Skin epidermis (tissue), 12 donors: ENCODE results near the gene ACVR1.
A peak's percentile ranks its signal among the peaks of the same experiment; 100 is the strongest.
"Not testable (repeated sequence)": the region's sequence is repeated elsewhere in the genome, so short reads cannot be mapped to it uniquely, and the experiment has no call there.

Experiments used
- H3K27ac ChIP-seq, 21 experiments: fragments of 200-600 bp; sonication (generic) in 11 of 21; one replicate each; pipeline ENCODE4 v1.5.0; 2020; ENCODE audit warnings: mild to moderate bottlenecking in 3 of 21, inconsistent platforms in 2 of 21, moderate library complexity in 2 of 21
- H3K4me3 ChIP-seq, 7 experiments: fragments of 200-600 bp; sonication (generic) in 2 of 7; one replicate each; pipeline ENCODE4 v1.5.0; 2020; ENCODE audit warnings: inconsistent platforms in 2 of 7, mild to moderate bottlenecking in 2 of 7, moderate library complexity in 1 of 7

The ACVR1 gene

DNA sequence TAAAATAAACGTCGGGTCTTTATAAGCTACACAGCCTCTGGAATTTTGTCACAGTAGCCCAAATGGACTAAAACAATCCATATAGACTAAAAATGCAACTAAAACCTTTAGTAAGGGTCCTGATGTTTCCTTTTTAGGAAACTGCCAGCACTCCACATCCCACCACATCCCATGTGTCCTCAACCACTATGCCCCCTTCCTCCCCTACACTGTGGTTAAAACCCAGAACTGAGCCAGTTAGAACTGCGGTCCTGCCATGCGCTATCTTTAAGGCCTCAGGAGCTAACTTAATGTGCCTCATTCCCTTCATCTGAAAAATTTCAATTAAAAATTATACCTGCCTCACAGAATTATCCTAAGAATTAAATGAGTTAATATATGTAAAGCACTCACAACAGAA, 41.1 kb downstream of the ACVR1 start:
- no peak overlapping the region for H3K4me3 ChIP-seq
- H3K27ac ChIP-seq, result no peak overlapping the region

DNA sequence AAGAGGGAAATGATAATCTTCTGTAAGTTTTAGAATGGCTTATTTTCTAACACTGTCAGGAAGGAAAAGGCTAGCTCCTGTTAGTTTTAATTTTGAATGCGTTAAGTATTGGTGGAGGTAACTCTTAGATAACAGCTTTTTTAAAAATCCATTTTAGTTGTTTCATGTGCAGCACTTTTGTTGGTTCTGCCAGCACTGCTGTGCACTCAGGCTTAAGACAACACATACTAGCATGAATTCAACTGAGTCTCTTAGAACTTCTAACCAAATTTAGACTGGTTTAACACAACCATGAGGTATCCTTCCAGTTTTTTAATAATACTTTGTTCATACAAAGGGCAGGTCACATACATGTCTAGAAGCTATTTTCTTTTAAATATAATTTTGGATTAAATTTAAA, 42.4 kb downstream of the ACVR1 start:
- H3K4me3 ChIP-seq, result no peak overlapping the region
- no peak overlapping the region for H3K27ac ChIP-seq

DNA sequence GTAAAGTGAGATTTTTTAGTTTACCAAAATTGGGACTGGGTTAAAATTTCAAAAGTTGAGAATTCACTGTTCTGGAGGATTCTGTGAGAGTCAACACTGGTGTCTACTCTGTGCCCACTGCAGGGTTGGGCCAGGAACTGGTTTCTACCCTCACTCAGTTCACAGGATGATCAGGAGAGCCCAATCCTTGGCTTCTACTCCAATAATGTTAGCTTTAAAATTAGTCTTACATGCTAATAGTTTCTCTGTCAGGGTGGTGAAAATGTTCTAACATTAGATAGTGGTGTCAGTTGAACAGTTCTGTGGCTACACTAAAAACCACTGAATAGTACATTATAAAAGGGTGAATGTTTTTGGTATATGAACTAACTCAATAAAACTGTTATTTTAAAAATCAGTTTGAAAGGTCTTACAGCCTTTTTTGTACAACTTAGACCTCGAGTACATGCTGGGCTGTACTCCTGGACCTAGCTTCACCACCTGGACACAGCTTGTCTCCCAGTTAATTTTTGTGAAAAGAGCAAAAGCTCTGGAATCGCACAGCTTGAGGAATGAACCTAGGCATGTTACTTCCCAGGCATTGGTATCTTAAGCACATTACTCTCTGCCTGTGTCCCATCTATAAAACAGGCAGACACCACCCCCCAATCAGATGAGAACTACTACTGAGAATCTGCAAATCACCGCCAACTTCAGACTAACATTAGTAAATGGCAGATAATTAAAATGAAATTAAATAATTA, 44.4 kb downstream of the ACVR1 start:
- no peak overlapping the region for H3K4me3 ChIP-seq
- H3K27ac ChIP-seq, result peak overlapping the region in 18 of 21 experiments; percentile 19 to 88 (median 68)

DNA sequence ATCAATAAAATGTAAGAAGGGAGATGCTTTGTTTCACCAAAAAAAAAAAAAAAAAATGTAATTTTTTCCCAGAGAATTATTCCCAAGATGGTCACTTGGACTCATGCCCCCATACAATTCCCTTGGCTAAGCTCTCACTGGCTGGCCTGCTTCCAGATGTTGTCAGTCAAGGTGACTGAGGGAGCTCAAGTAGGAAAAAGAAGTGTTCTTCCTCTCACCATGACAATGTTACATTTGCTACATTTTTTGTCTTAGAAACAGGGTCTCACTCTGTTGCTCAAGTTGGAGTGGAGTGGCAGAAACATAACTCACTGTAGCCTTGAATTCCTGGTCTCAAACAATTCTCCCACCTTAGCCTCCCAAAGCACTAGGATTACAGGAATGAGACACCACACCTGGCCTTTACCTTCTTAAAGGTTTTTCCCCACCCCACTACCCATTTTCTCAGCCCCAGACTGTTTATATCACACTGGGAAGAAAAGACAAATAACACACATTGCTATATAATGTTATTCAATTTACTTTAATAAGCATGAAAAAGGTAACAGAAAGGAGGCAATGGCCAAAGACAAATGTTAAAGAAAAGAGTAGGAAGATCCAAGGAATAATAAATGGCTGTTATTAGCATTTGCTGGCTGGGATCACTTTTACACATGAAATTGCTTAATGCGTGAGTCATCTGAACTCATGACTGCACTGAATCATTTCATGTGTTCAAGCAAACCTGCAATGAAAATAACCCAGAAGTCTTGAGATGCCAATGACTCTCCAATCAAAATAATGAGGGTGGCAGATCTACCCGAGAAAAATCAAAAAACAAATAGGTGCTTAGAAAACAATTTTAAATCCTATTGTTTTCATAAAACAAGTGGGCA, 45.2 kb downstream of the ACVR1 start:
- H3K27ac ChIP-seq, result peak overlapping the region in 20 of 21 experiments; percentile 51 to 88 (median 72)

DNA sequence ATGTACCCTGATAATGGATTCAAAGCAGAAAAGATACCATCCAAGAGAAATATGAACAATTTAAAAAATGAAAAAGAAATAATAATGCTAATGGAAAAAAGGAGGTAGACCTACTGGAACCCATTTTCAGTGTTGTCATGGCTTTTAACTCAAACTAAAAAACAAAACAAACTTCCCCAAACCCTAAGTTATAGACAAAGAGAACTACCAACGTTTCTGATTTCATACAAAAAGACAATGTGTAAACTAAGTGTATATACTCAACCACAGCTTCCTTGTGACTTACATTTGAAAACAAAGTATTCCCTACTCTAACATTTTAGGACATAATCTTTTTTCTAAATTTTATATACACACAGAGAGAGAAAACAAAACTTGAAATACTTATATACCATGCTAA, 45.9 kb downstream of the ACVR1 start:
- H3K27ac ChIP-seq, result peak overlapping the region in 11 of 21 experiments; percentile 62 to 88 (median 75)
- no peak overlapping the region for H3K4me3 ChIP-seq

More for the DNA sequence above, 45.2 kb downstream of the ACVR1 start:
- H3K4me3 ChIP-seq, result no peak overlapping the region

DNA sequence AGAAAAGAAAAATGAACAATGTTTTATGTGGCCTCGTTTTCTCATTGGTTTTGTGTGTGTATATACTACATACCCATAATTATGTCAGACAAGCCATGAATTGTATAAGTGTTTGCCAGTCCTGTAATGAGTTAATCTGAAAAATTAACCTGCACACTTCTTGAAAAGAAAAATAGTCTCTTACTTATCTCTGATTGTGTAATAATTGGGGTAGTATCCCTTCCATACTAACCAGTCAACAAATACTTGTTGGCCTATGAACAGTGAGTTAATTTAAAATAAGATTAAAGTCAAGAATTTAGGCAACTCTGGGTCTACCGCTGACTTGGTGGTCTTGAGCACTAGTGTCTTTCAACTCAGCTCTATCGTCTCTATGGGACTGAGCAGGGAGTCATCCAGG, 48.8 kb downstream of the ACVR1 start:
- Histone ChIP-seq H3K27ac (peak overlapping the region in 3 of 21 experiments; percentile 62 to 83 (median 81)), H3K4me3 (no peak overlapping the region)

DNA sequence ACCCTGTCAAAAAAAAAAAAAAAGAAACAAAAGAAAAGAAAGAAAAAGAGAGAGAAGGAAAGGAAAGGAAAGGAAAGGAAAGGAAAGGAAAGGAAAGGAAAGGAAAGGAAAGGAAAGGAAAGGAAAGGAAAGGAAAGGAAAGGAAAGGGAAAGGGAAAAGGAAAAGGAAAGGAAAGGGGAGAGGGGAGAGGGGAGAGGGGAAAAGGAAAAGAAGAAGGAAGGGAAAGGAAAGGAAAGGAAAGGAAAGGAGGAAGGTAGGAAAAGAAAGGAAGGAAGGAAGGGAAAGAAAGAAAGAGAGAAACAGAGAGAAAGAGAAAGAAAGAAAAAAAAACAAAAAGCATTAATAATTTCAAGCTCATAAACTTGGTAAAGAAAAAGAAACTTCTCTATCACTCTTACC, 49.5 kb downstream of the ACVR1 start:
- H3K27ac ChIP-seq, result peak overlapping the region in 17 of 21 experiments; percentile 3 to 83 (median 58)
- not testable (repeated sequence) for H3K4me3 ChIP-seq

DNA sequence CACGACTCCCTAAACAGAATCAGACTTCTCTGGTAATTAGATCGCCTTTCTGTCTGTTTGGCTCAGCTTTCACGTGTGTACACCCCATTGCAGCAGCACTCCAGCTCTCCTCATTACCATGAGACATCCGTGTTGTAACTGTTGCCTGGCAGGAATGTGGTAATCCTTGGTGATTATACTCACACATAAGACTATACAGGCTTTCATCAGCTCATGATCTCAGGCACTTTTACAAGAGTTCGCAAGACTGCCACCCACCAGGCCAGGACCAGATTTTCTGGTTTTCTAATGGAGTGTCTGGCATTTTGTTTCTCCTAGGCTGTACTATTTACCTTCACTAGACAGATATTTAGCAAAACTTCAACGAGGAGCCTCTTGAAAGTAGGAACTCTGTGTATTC, 50.2 kb downstream of the ACVR1 start:
- Histone ChIP-seq H3K27ac (peak overlapping the region in 17 of 21 experiments; percentile 28 to 83 (median 66)), H3K4me3 (no peak overlapping the region)

DNA sequence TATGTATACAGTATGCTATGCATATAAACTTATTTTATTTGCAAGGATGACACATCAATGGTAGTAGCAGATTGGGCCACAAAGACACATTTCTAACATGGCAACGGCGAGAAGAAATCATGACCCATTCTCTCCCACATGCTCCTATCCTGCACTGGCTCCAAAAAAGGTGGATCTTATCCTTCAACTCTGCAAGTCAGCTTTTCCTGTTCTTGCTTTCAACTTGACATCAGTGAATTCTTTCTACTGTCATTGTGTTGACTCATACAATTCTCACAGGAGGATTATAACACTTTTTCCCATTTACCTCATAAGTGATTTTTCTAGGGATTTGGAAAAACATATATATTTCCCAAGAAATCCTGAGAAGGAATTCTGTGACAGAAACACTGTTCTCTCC, 53.1 kb downstream of the ACVR1 start:
- no peak overlapping the region for H3K4me3 ChIP-seq
- no peak overlapping the region for H3K27ac ChIP-seq

DNA sequence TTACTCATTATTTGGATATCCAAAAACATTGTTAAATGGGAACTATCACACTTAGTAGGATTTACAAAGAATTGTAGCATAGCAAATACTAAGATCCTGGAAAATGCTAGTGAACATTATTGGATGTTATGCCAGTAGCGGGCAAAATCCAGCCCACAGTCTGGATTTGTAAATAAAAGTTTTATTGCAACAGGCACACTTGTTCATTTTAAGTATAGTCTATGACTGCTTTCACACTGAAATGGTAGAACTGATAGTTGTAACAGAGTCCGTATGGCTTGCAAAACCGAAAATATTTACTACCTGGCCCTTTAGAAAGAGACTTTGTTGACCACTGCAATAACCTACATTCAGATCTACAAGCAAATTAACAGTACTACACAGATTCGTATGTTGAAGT, 53.6 kb downstream of the ACVR1 start:
- H3K27ac ChIP-seq, result no peak overlapping the region

DNA sequence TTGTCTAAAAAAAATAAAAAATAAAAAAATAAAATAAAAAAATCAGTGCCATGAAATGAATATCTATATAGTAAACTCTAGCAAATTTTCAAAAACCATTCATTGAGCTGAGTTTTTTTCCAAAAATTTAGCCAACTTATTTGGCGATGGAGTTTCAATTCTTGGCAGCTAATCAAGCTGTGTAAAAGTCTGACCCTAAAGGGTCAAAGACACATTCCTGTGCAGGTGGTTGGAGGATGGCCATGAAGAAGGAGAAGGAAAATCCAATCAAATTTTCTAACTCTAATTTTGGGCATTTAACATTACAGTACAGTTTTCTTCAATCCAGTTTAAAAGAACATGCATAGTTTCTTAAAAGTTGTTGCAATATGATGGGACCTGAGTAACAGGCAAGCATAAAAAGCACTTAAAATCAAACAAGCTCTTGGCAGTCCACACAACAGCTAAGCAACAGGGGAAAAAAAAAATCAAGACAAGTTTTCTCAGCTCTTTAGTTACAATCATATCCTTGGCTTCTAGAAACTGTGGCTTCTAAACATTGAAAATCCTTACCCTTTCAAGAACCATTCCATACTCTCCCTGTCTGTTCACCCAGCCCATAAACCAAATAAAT, 54.5 kb downstream of the ACVR1 start:
- no peak overlapping the region for H3K4me3 ChIP-seq
- H3K27ac ChIP-seq, result no peak overlapping the region

More for the DNA sequence above, 53.6 kb downstream of the ACVR1 start:
- no peak overlapping the region for H3K4me3 ChIP-seq

DNA sequence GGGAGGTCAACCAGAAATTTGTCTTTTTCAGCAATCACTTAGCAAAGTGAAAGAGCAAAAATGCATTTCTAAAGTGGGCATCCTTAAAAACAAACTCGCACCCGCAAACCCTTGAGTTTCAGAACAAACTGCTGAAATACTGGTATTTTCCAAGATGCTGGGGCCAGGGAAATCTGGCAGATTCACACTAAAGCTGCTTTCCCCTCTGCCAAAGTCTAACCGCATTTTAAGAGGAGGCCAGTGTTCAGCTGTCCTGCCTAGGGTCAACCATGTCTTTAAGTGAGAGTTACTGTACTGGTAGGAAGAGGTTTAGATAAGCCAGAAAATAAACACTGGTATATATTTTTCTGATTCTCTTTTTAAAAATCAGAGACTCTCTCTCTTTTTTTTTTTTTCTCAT, 55.9 kb downstream of the ACVR1 start:
- Histone ChIP-seq H3K27ac (peak overlapping the region in 3 of 21 experiments; percentile 5 to 49 (median 30)), H3K4me3 (no peak overlapping the region)

DNA sequence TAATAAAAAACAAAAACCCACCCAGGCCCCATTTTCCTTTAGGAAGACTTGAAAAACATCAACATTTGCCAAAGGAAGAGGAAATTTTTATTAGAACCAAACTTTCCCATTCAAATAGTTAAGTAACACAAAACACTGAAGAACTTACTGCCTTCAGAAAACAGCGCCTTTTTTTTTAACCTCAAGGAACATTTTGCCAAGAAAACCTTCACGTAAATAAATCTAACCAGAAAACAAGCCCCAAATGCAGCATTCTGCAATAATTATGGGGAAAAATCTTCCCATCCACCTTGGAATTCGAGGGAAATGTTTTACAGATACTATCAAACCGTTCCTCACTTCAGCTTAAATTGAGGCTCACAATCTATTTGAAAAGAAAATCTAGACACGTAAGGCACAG, 56.4 kb downstream of the ACVR1 start:
- peak overlapping the region in 5 of 21 experiments; percentile 2 to 49 (median 8) for H3K27ac ChIP-seq

DNA sequence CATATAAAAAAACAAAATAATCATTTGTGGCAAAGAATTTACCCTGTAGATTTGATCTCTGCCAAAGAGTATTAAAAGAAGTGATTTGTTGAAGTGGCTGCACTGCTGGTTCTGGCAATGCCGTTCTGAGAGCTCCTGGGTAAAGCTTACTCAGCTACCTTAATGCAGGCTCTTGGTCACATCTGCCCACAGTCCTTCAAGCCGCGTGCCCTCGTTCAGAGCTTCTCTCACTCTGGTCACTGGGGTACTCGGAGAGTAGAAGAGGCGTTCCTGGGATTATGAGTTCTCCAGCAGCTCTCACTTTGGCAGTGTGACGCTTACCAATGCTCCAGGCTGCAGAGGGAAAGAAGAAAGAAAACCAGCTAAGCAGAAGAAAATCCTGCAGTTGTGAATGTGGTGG, 57.9 kb downstream of the ACVR1 start:
- Histone ChIP-seq H3K4me3 (no peak overlapping the region), H3K27ac (no peak overlapping the region)

More for the DNA sequence above, 56.4 kb downstream of the ACVR1 start:
- H3K4me3 ChIP-seq, result no peak overlapping the region

DNA sequence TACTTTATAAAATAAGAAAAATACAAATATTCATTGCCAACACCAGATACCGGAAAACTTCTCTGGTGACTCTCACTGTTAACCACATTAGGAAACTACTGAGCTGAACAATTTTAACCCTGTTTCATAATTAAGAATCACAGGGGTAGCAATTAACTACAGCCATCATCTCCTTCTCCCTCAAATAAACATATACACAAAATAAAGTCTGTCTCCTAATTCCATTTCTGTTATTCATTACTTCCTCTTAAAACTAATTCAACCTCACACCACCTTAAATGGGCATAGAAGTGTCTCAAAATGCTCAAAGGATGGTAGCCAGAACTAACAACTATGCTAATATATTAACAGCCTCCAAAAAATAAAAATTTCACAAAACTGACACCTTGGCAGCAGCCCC, 60.7 kb downstream of the ACVR1 start:
- H3K27ac ChIP-seq, result no peak overlapping the region
- no peak overlapping the region for H3K4me3 ChIP-seq

DNA sequence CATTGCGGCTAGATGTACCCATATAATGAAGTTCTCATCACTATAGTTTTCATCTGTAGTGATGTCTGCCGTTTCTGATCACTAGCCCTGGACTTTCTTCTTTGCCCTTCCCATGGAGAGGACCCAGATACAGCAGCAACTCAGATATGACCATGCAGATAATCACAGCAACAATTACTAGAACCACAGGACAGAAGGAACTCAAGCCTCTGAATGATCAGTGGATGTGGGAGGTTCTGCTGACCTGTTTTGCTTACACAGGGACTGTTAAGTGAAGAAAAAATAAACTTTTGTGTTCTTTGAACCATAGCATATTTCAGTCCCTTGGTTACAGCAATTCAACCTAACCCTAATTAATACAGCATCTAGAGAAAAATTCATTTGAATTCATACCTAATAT, 62.7 kb downstream of the ACVR1 start:
- H3K27ac ChIP-seq, result no peak overlapping the region
- no peak overlapping the region for H3K4me3 ChIP-seq

DNA sequence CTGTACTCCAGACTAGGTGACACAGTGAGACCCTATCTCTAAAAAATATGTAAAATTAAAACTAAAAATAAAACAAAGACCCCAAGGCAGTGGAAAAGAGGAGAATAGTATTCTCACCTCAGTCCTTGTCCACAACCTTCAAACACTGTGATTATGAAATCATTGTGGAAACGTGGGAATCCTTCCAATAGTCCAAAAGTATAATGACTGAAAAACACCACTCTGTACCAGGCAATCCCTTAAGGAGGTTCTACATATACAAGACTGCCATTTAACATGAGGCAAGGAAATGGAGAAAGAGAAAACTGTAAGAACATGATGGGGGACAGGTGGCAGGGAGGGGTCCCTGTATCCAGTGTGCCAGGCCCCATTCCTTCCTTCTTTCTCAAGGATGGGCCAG, 66.1 kb downstream of the ACVR1 start:
- Histone ChIP-seq H3K27ac (no peak overlapping the region), H3K4me3 (no peak overlapping the region)

DNA sequence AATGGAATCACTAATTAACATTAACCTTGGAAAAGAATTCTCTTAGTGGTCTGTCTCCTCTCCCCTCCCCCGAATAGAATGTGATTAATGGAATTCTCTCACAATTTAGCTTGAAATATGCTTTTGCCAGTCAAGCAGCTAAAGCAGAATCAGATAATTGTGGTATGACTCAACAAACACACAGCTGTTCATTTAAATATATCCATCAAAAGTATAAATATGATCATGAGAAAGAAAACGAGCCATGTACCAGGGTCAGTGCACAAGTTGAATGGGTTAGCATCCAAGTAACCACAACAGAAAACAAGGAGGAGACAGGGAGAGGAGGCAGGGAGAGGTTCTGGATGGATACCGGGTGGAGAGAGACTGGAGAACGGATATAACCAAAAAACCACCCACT, 66.9 kb downstream of the ACVR1 start:
- Histone ChIP-seq H3K4me3 (no peak overlapping the region), H3K27ac (no peak overlapping the region)

DNA sequence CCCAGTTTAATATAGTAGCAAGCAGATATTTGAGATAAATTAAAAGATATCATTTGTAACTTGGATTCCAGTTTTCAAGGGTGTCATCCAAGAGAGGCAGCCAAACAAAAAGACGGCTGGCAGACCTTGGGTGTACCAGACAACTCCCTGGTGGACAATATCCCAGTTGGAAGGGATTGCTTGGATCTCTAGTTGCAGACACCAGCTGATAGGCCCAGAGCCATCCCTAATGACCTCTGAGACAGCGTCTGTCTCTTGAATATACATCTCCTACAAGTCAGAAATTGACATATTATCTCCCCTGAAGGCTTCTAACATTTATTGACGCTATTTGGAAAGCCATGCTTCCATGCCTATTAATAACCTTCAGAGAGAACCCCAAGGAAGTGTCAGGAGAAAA, 67.7 kb downstream of the ACVR1 start:
- no peak overlapping the region for H3K4me3 ChIP-seq
- no peak overlapping the region for H3K27ac ChIP-seq

DNA sequence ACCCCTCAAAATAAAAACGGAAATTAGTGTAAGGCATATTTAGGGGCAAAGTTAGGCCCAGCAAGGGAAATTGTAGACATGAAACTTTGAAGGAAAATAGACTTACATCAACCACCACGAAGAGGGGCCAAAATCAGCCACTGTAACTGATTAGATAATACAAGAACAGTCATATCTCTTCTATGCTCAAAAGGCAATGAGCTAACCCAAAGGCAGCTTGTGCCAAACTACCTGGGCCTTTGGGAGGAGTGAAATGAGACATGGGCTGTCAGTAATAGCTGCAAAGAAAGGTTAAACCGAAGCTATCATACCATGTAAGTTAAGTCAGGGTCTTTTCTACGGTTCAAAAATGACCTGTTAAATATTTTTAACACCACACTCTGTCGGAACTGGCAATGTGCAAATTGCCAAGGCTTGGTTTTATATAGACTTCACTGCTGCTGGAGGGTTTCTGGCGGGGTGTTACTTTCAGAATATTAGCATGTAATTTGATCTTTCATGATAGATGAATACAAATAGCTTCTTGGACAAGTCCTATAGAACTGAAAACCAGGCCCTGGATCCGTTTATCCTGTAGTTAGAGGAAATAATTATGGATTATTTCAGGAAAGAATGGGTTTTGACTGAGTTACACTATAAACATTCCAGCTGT, 69.6 kb downstream of the ACVR1 start:
- no peak overlapping the region for H3K27ac ChIP-seq
- no peak overlapping the region for H3K4me3 ChIP-seq
